DOHH2 (cell line): ENCODE measurements around the gene RRAS.

Source experiments
- H3F3A ChIP-seq: fragments of 200-600 bp; sonication (generic), shearing (Covaris generic); 2 replicates; pipeline ENCODE4 v1.6.0; 2016; ENCODE audit warnings: antibody characterized with exemption, mild to moderate bottlenecking; ENCODE audit not compliant: control insufficient read depth, insufficient read depth
- H3K27ac ChIP-seq: fragments of 200-600 bp; sonication (generic); 2 replicates; pipeline ENCODE4 v1.5.1; 2014; ENCODE audit warnings: low read depth, mild to moderate bottlenecking, low read length, moderate library complexity
- H3K27me3 ChIP-seq: fragments of 200-600 bp; sonication (generic); 2 replicates; pipeline ENCODE4 v1.6.1; 2014; ENCODE audit warnings: mild to moderate bottlenecking, low read length, mixed read lengths; ENCODE audit not compliant: control insufficient read depth
- H3K36me3 ChIP-seq: fragments of 200-600 bp; sonication (generic); 2 replicates; pipeline ENCODE4 v1.6.1; 2014; ENCODE audit warnings: mild to moderate bottlenecking, low read length, moderate library complexity, mixed read lengths; ENCODE audit not compliant: control insufficient read depth
- H3K4me1 ChIP-seq: fragments of 200-600 bp; sonication (generic); 2 replicates; pipeline ENCODE4 v1.6.1; 2014; ENCODE audit warnings: mild to moderate bottlenecking, low read length, mixed read lengths; ENCODE audit not compliant: control insufficient read depth
- H3K4me2 ChIP-seq: fragments of 200-600 bp; sonication (generic); 2 replicates; pipeline ENCODE4 v1.6.0; 2014; ENCODE audit warnings: mild to moderate bottlenecking, low read length, moderate library complexity
- H3K4me3 ChIP-seq: fragments of 200-600 bp; sonication (generic); 2 replicates; pipeline ENCODE4 v1.5.1; 2014; ENCODE audit warnings: mild to moderate bottlenecking, low read length, mixed read lengths
- H3K79me2 ChIP-seq: fragments of 200-600 bp; sonication (generic); 2 replicates; pipeline ENCODE4 v1.6.1; 2014; ENCODE audit warnings: mild to moderate bottlenecking, low read length, mixed read lengths; ENCODE audit not compliant: control insufficient read depth
- H3K9me2 ChIP-seq: fragments of 200-600 bp; sonication (generic); replicated peaks from 2 replicates; pipeline ENCODE4 v1.6.1; 2014; ENCODE audit warnings: mild to moderate bottlenecking, low read length, mixed read lengths; ENCODE audit not compliant: control insufficient read depth
- H3K9me3 ChIP-seq: fragments of 200-600 bp; sonication (generic); 2 replicates; pipeline ENCODE4 v1.6.1; 2014; ENCODE audit warnings: antibody characterized with exemption, low read length, mixed read lengths; ENCODE audit not compliant: control insufficient read depth, insufficient read depth
- H4K20me1 ChIP-seq: fragments of 200-600 bp; sonication (generic); 2 replicates; pipeline ENCODE4 v1.6.0; 2014; ENCODE audit warnings: low read depth, mild to moderate bottlenecking, antibody characterized with exemption, low read length, moderate library complexity; ENCODE audit not compliant: control insufficient read depth, insufficient read depth
- EZH2phosphoT487 ChIP-seq: fragments of 200-600 bp; sonication (generic); IDR thresholded peaks from 2 replicates; pipeline ENCODE4 v1.6.1; 2017; ENCODE audit warnings: borderline replicate concordance, mild to moderate bottlenecking, antibody characterized with exemption, low read length, moderate library complexity, mixed read lengths
- TF ChIP-seq, protein P1 (sequence below): fragments of 200-600 bp; sonication (generic); IDR thresholded peaks from one replicate; pipeline ENCODE4 v1.5.1; 2014; ENCODE audit warnings: antibody characterized with exemption, mild to moderate bottlenecking, low read depth, low read length; ENCODE audit not compliant: poor library complexity, severe bottlenecking

RRAS gene

DNA sequence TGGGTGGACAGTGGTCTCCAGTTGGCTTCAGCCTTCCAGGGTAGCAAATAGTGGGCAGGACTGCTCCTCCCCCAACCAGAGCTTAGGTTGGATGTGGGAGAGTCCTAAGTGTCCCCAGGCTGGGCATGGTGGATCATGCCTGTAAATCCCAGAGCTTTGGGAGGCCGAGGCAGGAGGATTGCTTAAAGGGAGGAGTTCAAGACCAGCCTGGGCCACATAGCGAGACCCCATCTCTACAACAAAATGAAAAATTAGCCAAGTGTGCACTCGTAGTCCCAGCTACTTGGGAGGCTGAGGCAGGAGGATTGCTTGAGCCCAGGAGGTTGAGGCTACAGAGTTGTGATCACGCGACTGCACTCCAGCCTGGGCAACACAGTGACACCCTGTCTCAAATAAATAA is 7.4 kb downstream of the RRAS start:
- no peak for TF ChIP-seq EZH2phosphoT487
- TF ChIP-seq, protein P1, sequence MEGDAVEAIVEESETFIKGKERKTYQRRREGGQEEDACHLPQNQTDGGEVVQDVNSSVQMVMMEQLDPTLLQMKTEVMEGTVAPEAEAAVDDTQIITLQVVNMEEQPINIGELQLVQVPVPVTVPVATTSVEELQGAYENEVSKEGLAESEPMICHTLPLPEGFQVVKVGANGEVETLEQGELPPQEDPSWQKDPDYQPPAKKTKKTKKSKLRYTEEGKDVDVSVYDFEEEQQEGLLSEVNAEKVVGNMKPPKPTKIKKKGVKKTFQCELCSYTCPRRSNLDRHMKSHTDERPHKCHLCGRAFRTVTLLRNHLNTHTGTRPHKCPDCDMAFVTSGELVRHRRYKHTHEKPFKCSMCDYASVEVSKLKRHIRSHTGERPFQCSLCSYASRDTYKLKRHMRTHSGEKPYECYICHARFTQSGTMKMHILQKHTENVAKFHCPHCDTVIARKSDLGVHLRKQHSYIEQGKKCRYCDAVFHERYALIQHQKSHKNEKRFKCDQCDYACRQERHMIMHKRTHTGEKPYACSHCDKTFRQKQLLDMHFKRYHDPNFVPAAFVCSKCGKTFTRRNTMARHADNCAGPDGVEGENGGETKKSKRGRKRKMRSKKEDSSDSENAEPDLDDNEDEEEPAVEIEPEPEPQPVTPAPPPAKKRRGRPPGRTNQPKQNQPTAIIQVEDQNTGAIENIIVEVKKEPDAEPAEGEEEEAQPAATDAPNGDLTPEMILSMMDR = no peak
- H3K9me2 ChIP-seq = no peaks in the 10 kb centered on the region
- H3F3A ChIP-seq = no peaks in the 10 kb centered on the region
- peaks cover 1% of the 10 kb centered on the region for H3K4me1 ChIP-seq
- H3K27me3 ChIP-seq = peaks cover 6% of the 10 kb centered on the region; the same call in 1 of the 2 replicates
- no peak overlapping the region for H3K27ac ChIP-seq
- no peak overlapping the region for H3K4me2 ChIP-seq
- H3K79me2 ChIP-seq = no peaks in the 10 kb centered on the region
- H4K20me1 ChIP-seq = no peaks in the 10 kb centered on the region
- no peaks in the 10 kb centered on the region for H3K9me3 ChIP-seq
- no peak overlapping the region for H3K4me3 ChIP-seq
- H3K36me3 ChIP-seq = no peaks in the 10 kb centered on the region; the same call in 1 of the 2 replicates

DNA sequence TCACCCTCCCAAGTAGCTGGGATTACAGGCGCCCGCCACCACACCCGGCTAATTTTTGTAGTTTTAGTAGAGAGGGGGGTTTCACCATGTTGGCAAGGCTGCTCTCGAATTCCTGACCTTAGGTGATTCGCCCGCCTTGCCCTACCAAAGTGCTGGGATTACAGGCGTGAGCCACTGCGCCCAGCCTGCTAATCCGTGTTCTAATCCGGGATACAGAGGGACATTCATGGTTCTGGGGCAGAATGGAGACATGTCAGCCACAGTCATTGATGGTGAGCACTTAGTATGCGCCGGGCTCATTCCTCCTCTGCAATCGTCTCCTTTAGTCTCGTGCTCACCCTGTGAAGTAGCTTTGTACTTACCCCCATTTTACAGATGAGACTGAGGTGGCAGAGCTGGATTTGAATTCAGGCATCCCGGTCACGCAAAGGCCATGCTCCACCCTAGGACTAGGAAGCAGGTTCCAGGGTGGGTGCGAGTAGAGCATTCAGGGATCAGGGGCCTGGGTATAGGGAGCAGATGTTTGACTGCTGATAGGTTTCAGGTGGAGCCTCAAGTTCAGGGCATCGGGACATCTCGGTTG is 8.2 kb downstream of the RRAS start:
- Histone ChIP-seq H3K27me3 (peaks cover 3% of the 10 kb centered on the region; the same call in 1 of the 2 replicates), H4K20me1 (no peaks in the 10 kb centered on the region), H3K79me2 (no peaks in the 10 kb centered on the region), H3K4me2 (no peak overlapping the region), H3K36me3 (peaks cover 5% of the 10 kb centered on the region; the same call in 1 of the 2 replicates), H3K4me3 (no peak overlapping the region), H3K27ac (no peak overlapping the region), H3K4me1 (no peaks in the 10 kb centered on the region), H3K9me3 (no peaks in the 10 kb centered on the region), H3F3A (no peaks in the 10 kb centered on the region), H3K9me2 (no peaks in the 10 kb centered on the region)
- TF ChIP-seq, protein P1 = no peak
- TF ChIP-seq EZH2phosphoT487 = no peak

DNA sequence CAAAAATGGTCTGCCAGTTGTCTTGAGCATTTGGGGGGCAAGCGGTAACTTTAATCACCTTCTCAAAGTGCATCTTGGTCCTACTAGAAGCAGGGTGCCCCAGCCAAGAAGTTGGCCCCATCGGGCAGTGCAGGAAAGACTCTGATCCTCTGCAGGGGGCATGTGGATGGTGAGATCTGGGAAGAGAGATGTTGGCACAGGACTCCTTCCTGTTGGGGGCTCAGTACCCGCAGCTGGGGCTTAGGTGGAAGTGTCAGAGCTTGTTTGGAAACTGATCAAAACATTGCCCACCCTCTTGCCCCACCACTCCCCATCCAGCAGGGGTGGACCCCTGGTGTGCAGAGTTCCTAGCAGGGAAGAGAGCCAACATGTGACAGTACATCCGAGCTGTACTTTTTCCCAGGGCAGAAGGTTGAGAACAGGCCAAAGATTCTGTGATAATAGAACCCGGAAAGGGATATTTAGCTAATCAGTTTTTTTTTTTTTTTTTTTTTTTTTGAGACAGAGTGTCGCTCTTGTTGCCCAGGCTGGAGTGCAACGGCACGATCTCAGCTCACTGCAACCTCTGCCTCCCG is 8.8 kb downstream of the RRAS start:
- H3K9me2 ChIP-seq = no peaks in the 10 kb centered on the region
- no peaks in the 10 kb centered on the region for H3K9me3 ChIP-seq
- H3F3A ChIP-seq = no peaks in the 10 kb centered on the region
- no peak overlapping the region for H3K4me2 ChIP-seq
- peaks cover 5% of the 10 kb centered on the region; the same call in 1 of the 2 replicates for H3K36me3 ChIP-seq
- H3K27me3 ChIP-seq = no peaks in the 10 kb centered on the region
- H4K20me1 ChIP-seq = no peaks in the 10 kb centered on the region
- TF ChIP-seq, protein P1 = no peak
- no peak for TF ChIP-seq EZH2phosphoT487
- H3K4me3 ChIP-seq = no peak overlapping the region
- no peak overlapping the region for H3K27ac ChIP-seq
- H3K79me2 ChIP-seq = no peaks in the 10 kb centered on the region
- no peaks in the 10 kb centered on the region for H3K4me1 ChIP-seq
